Hypothalamus (tissue), 51 donors: ENCODE measurements around the gene TRPM2.

ENCODE experiments used
- DNase-seq, 51 donors: peaks; one replicate each; lab custom pipeline; 2025; lab: John Stamatoyannopoulos, UW

Gene TRPM2

DNA sequence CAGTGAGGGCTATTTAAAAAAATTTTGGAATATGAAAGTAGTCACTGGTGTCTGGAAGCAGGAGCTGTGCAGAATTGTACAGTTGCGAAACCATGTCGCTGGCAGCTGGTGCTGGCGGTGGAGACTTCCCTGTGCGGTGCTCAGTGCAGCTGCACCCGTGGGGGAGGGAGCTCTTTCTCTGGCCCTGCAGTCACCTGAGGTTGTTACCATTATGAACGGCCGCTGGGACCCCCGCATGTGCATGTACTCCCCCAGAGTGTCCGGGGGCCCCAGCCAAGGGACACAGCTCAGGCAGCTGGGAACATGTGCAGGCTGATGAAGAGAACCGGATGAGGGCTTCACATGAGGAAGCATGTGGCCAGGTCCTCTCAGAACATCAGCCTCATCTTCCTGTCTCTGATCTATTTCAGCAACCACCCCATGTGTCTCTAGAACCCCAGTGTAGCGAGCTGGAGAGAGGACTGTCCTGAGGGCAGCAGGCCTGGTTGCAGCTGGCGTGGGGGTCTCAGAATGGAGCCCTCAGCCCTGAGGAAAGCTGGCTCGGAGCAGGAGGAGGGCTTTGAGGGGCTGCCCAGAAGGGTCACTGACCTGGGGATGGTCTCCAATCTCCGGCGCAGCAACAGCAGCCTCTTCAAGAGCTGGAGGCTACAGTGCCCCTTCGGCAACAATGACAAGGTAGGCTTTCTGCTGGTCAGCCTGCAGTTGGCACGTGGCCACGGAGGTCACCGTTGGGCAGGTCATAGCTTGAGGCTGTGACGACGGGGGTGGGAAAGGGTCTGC lies at the start of gene TRPM2:
TRPM2 (plus strand) TSS at position 431 of the 780 bp plus-strand sequence; CDS start at position 511, 80 bp downstream.
- DNase-seq = peak in 2 of 51 donors; percentile 28 to 55

GRCh38 chr21:44304011-44304616 lies 49.3 kb upstream of the TRPM2 start:
- DNase-seq = peak in 20 of 51 donors; percentile 18 to 56 (median 39)

DNA sequence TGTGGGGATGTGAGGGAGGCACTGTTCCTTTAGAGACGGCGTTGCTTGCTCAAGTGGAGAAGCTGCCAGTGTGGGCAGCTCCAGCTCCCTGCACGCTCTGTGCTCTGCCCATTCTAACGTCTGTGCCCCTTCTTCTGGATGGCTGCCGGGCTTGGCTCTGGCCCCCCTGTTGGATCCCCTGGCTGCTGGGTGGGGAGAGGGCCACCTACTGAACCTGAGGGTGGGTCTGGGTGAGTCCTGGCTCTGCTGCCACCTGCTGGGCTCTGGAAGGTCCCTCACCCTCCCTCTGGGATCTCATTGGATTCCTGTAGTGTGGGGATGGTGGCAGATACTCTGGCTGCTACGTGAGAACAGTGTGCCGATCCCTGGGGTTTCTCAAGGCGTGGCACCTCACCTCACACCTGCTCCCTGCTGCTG lies 48.5 kb upstream of the TRPM2 start:
- DNase-seq = peak in 38 of 51 donors; percentile 18 to 75 (median 40)

DNA sequence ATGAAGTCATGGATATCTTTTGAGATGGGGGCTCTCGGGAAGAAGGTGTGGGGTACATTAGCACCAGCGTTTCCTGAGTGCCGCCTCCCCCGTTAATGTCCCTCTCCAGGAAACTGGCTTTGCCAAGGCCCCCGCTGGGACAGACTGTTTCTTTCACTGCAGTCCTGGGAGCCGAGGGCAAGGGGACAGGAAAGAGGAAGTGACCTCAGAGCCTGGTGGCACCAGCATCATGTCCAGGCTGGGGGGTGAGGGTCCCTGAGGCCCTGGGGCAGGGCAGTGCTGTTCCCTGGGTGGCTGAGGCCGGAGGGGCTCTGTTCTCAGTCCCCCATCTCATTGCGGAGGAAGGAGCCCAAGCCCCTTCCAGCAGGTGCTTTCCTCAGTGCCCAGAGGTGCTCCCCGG lies 47.7 kb upstream of the TRPM2 start:
- peak in 10 of 51 donors; percentile 8 to 63 (median 34) for DNase-seq

GRCh38 chr21:44306936-44307704 lies 46.3 kb upstream of the TRPM2 start:
- DNase-seq = no peak

DNA sequence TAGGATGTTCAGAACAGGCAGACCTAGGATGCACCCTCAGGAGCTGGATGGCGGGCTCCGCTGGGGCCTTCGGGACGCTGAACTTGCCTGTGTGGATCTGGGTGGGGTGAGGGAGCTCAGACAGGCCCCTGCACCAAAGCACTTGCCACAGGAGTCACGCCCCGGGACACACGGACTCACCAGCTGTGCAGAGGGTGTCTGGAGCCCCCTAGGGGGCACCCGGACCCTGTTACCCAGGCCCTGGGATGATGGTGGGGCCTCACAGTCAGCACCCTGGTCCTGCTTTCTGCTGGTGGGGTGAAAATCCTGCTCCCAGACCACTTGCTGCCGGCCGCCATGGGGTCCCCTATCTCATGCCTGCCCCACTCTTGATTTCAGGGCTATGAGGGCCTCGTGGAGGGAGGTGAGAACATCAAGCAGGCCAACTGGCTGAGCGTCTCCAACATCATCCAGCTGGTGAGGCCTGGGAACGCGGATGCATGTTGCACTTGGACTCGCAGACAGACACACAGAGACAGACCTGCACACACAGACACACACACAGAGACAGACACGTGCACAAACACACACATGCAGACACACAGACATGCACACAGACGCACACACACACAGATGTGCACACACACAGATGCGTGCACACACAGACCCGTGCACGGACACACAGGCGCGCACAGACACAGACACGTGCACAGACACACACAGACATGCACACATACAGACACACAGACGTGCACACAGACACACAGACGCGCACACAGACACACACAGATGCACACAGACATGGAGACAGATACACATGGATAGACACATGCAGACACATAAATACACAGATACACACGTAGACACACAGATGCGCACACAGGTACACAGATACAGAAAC lies 42.6 kb upstream of the TRPM2 start:
- no peak for DNase-seq

DNA sequence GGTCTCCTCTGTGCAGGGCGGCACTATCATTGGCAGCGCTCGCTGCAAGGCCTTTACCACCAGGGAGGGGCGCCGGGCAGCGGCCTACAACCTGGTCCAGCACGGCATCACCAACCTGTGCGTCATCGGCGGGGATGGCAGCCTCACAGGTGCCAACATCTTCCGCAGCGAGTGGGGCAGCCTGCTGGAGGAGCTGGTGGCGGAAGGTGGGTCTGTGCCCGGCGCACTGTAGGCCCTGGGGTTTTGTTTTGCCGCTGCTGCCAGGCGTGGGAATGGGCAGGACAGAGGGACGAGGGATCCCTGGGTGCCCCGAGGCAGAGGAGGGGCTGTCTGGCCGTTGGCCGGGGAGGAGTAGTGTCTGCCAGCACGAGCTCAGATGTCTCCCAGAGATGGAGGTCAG lies 41.3 kb upstream of the TRPM2 start:
- DNase-seq = no peak

DNA sequence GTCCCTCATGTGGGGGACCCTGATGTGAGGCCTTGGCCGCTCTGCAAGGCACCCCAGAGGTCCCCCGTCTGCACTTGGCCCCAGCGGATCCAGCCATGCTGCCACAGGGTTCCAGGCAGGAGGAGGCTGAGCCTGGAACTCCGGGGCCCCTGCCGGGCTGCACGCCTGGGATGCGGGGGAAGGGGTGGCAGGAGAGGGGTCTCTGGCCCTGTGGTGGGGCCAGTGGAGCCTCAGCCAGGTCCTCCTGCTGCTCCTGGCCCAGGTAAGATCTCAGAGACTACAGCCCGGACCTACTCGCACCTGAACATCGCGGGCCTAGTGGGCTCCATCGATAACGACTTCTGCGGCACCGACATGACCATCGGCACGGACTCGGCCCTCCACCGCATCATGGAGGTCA lies 40.7 kb upstream of the TRPM2 start:
- no peak for DNase-seq

DNA sequence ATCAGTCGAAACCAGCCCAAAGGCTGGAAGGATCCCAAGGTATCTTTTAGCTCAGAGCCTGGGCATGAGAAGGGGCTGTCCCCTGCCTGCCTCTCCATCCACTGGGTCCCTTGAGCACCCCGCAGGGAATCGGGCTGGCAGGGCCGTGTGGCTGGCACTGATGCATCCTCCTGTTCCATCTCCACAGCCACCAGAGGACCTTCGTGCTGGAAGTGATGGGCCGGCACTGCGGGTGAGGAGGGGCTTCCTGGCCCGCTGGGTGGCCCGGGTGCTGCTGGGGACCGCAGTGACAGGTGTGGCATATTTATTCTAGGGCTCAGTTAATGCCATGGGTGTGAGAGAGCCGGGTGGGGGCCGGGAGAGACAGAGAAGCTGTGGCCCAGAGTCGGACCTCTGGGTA lies 40.0 kb upstream of the TRPM2 start:
- DNase-seq = no peak

DNA sequence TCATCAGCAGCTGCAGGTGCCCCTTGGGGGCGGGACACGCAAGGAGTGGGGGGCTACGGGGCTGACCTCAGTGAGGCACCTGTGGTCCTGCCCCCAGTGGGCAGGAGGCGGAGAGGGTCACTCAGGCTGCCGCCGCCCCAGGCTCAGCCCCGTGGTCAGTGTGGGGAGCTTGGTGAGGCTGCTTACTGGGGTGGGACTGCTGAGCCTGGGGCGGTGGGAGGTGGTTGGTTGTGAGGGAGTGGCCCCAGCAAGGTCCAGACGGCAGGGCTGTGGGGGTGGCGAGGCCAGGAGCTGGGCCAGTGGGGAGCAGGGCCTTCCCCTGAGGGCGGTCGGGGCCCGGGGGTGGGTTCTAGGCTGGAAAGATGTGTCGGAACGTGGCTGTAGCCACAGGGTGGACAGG lies 39.3 kb upstream of the TRPM2 start:
- no peak for DNase-seq

- DNase-seq = no peak
These were observed 38.9 kb upstream of the TRPM2 start for GRCh38 chr21:44314561-44314960.

- DNase-seq = no peak
These were observed 37.7 kb upstream of the TRPM2 start for GRCh38 chr21:44315691-44316203.

DNA sequence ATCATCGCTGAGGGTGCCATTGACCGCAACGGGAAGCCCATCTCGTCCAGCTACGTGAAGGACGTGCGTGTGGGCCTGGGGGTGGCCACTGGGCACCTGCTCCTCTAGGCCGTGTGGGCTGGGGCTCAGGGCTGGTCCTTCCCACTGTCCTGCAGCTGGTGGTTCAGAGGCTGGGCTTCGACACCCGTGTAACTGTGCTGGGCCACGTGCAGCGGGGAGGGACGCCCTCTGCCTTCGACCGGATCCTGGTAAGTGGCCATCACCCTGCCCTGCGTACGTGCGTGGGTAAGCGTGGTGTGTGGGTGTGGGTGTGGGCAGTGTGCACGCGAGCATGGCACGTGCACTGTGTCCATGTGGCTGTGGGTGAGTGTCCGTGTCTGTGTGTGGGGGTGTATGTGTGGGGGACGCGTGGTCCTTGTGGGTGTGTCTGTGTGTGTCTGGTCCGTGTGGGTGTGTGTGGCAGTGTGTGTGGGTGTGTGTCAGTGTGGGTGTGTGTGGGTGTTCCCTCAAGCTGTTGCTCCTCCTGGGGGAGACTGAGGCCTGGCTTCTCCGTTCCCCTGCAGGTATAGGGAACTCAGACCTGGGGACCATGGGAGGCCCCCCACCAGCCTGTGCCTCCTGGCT lies 37.0 kb upstream of the TRPM2 start:
- no peak for DNase-seq

DNA sequence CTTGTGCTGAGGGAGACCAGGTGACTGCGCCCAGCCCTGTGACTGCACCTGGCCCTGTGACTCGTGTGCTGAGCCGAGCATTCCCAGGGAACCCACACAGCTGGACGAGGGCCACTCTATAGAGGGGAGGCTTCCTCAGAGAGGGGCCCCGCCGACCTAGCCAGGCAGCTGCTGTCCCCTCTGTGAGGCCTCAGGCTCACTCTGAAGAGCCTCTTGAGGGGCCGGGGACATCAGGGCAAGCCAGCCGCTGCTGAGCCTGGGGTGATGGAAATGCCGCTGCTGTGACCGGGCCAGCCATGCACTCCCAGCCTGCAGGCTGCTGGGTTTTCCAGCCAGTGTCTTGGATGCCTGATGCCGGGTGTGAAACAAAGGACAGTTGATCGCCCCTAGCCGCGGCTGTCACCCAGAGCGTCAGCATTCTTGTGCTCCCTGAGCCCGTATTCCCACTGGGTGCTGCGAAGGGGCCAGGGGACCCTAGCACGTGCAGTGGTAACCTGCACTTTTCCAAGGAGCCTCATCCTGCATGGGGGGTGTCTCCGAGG lies 36.1 kb upstream of the TRPM2 start:
- DNase-seq = peak in 21 of 51 donors; percentile 28 to 72 (median 48)

GRCh38 chr21:44317871-44318270 lies 35.5 kb upstream of the TRPM2 start:
- no peak for DNase-seq

GRCh38 chr21:44318489-44319285 lies 34.7 kb upstream of the TRPM2 start:
- no peak for DNase-seq

- no peak for DNase-seq
These were observed 33.9 kb upstream of the TRPM2 start for GRCh38 chr21:44319407-44320065.

GRCh38 chr21:44320847-44321246 lies 32.6 kb upstream of the TRPM2 start:
- DNase-seq = no peak
